Astrocyte (in vitro differentiated cells and primary cell): ENCODE data around the gene GSTCD. TPM values are rescaled to one million over a fixed set of nuclear protein-coding genes. Genes with fewer than 3 reads are reported as not detected.

Source experiments
- DNase-seq: peaks from one replicate; pipeline ENCODE4 v3.0.0-alpha.2; 2010; ENCODE audit warnings: low read depth
- FAIRE-seq: peaks from 2 replicates; lab custom pipeline; 2011; peaks lifted over from hg19 to GRCh38; lab: Jason Lieb, UNC
- H2AFZ ChIP-seq: 2 replicates; pipeline ENCODE4 v1.6.0; 2012; ENCODE audit warnings: low read depth, low read length, inconsistent platforms
- H3K27ac ChIP-seq: 2 replicates; pipeline ENCODE4 v1.5.1; 2011; ENCODE audit warnings: low read depth, low read length, inconsistent platforms
- H3K27me3 ChIP-seq: 2 replicates; pipeline ENCODE4 v1.6.0; 2011; ENCODE audit warnings: low read length, inconsistent platforms; ENCODE audit not compliant: insufficient read depth
- H3K36me3 ChIP-seq: 2 replicates; pipeline ENCODE4 v1.5.1; 2011; ENCODE audit warnings: low read length, inconsistent platforms; ENCODE audit not compliant: insufficient read depth
- H3K4me1 ChIP-seq: 2 replicates; pipeline ENCODE4 v1.5.1; 2011; ENCODE audit warnings: low read length, inconsistent platforms; ENCODE audit not compliant: insufficient read depth
- H3K4me2 ChIP-seq: 2 replicates; pipeline ENCODE4 v1.6.0; 2012; ENCODE audit warnings: low read length, inconsistent platforms
- H3K4me3 ChIP-seq: 2 replicates; pipeline ENCODE4 v1.5.1; 2011; ENCODE audit warnings: low read depth, mild to moderate bottlenecking, low read length, inconsistent platforms; ENCODE audit not compliant: insufficient read depth
- H3K79me2 ChIP-seq: 2 replicates; pipeline ENCODE4 v1.6.0; 2012; ENCODE audit warnings: mild to moderate bottlenecking, low read length, inconsistent platforms; ENCODE audit not compliant: insufficient read depth
- H3K9ac ChIP-seq: 2 replicates; pipeline ENCODE4 v1.6.0; 2012; ENCODE audit warnings: mild to moderate bottlenecking, low read length, inconsistent platforms
- H3K9me3 ChIP-seq: 2 replicates; pipeline ENCODE4 v1.5.1; 2012; ENCODE audit warnings: low read depth, mild to moderate bottlenecking, low read length, inconsistent platforms; ENCODE audit not compliant: insufficient read depth
- H4K20me1 ChIP-seq: 2 replicates; pipeline ENCODE4 v1.6.0; 2012; ENCODE audit warnings: low read length, inconsistent platforms; ENCODE audit not compliant: insufficient read depth
- H3K27ac Mint-ChIP-seq: one replicate; pipeline ENCODE4 v1.8.0; 2021; ENCODE audit warnings: mild to moderate bottlenecking, mixed read lengths; ENCODE audit not compliant: unreplicated experiment
- H3K27me3 Mint-ChIP-seq: one replicate; pipeline ENCODE4 v1.8.0; 2021; ENCODE audit warnings: low read depth, mixed read lengths; ENCODE audit not compliant: unreplicated experiment
- H3K36me3 Mint-ChIP-seq: one replicate; pipeline ENCODE4 v1.8.0; 2021; ENCODE audit warnings: low read depth, mixed read lengths; ENCODE audit not compliant: unreplicated experiment
- H3K4me1 Mint-ChIP-seq: one replicate; pipeline ENCODE4 v1.8.0; 2021; ENCODE audit warnings: low read depth, mixed read lengths; ENCODE audit not compliant: unreplicated experiment
- H3K4me3 Mint-ChIP-seq: one replicate; pipeline ENCODE4 v1.8.0; 2021; ENCODE audit warnings: mild to moderate bottlenecking, moderate library complexity, mixed read lengths; ENCODE audit not compliant: unreplicated experiment
- H3K9me3 Mint-ChIP-seq: one replicate; pipeline ENCODE4 v1.8.0; 2021; ENCODE audit warnings: mild to moderate bottlenecking, mixed read lengths; ENCODE audit not compliant: unreplicated experiment
- EZH2 ChIP-seq: IDR thresholded peaks from 2 replicates; pipeline ENCODE4 v1.6.1; 2012; ENCODE audit warnings: mild to moderate bottlenecking, low read length, inconsistent platforms; ENCODE audit not compliant: insufficient read depth
- total RNA-seq: library from RNA; stranded (reverse); gene quantifications from 2 replicates; pipeline ENCODE4 v1.2.1, GENCODE V29; 2021
- TF ChIP-seq, protein P1 (sequence below): IDR thresholded peaks from 2 replicates; pipeline ENCODE4 v1.5.1; 2011; ENCODE audit warnings: low read depth, mild to moderate bottlenecking, inconsistent platforms, low read length, moderate library complexity; ENCODE audit not compliant: insufficient read depth

The GSTCD gene
- total RNA-seq, 1 donor from 2014 or later, result 12.3 TPM

DNA sequence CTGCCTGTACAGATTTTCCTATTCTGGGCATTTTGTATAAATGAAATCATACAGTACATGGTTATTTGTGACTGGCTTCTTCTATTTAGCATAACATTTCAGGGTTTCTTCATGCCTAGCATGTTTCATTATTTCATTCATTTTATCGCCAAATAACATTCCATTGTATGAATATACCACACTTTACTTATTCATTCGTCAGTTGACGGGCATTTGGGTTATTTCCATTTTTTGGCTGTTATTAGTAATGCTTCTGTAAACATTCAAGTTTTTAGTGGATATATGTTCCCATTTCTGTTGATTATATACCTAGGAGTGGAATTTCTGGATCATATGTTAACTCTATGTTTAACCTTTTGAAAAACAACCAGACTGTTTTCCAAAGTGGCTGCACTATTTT lies 47.6 kb upstream of the GSTCD start:
- no peak overlapping the region for H3K9ac ChIP-seq
- no peaks in the 10 kb centered on the region for H3K27me3 ChIP-seq
- no peaks in the 10 kb centered on the region for H3K79me2 ChIP-seq
- no peaks in the 10 kb centered on the region for H3K4me1 Mint-ChIP-seq
- FAIRE-seq (no peak), DNase-seq (no peak)
- H3K9me3 ChIP-seq, result no peaks in the 10 kb centered on the region
- no peaks in the 10 kb centered on the region for H3K9me3 Mint-ChIP-seq
- H2AFZ ChIP-seq, result no peak overlapping the region
- TF ChIP-seq, protein P1, sequence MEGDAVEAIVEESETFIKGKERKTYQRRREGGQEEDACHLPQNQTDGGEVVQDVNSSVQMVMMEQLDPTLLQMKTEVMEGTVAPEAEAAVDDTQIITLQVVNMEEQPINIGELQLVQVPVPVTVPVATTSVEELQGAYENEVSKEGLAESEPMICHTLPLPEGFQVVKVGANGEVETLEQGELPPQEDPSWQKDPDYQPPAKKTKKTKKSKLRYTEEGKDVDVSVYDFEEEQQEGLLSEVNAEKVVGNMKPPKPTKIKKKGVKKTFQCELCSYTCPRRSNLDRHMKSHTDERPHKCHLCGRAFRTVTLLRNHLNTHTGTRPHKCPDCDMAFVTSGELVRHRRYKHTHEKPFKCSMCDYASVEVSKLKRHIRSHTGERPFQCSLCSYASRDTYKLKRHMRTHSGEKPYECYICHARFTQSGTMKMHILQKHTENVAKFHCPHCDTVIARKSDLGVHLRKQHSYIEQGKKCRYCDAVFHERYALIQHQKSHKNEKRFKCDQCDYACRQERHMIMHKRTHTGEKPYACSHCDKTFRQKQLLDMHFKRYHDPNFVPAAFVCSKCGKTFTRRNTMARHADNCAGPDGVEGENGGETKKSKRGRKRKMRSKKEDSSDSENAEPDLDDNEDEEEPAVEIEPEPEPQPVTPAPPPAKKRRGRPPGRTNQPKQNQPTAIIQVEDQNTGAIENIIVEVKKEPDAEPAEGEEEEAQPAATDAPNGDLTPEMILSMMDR, result no peak
- TF ChIP-seq EZH2, result no peak
- H3K4me3 Mint-ChIP-seq, result no peak overlapping the region
- no peaks in the 10 kb centered on the region for H3K4me1 ChIP-seq
- no peaks in the 10 kb centered on the region for H3K36me3 ChIP-seq
- H3K27ac ChIP-seq, result no peak overlapping the region
- no peak overlapping the region for H3K4me2 ChIP-seq
- H3K36me3 Mint-ChIP-seq, result no peaks in the 10 kb centered on the region
- H4K20me1 ChIP-seq, result no peaks in the 10 kb centered on the region
- H3K4me3 ChIP-seq, result no peak overlapping the region
- no peaks in the 10 kb centered on the region for H3K27me3 Mint-ChIP-seq
- no peak overlapping the region for H3K27ac Mint-ChIP-seq

DNA sequence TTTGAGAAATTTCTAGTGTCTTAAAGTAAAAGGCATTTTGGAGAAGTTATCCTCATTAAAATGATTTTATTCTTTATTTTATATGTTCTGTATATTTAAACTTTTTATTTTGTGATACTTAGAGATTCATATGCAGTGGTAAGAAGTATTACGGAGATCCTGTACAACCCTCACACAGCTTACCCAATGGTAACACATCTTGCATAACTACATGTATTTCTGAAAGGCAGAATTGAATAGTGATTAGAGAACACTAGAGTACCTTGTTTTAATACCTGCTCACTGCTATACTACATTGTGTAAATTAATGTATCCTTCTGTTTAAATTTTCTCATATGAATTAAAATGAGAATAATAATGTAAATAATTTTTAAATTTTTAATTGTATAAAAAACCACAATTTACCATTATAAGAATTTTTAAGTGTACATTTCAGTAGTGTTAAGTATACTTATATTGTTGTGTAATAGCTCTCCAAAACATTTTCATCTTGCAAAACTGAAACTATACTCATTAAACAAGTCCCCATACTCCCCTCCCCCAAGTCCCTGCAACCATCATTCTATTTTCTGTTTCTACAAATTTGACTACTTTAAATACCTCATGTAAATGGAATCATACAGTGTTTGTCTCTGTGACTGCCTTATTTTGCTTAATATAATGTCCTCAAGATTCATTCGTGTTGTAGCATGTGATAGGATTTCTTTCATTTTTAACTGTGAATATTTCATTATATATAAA lies 45.5 kb upstream of the GSTCD start:
- Histone ChIP-seq H2AFZ (no peak overlapping the region), H3K4me3 (no peak overlapping the region), H3K9me3 (no peaks in the 10 kb centered on the region), H3K9ac (no peak overlapping the region), H4K20me1 (no peaks in the 10 kb centered on the region), H3K27ac (no peak overlapping the region), H3K4me1 (no peaks in the 10 kb centered on the region), H3K27me3 (no peaks in the 10 kb centered on the region), H3K4me2 (no peak overlapping the region), H3K36me3 (no peaks in the 10 kb centered on the region), H3K79me2 (no peaks in the 10 kb centered on the region)
- Mint-ChIP-seq H3K27me3 (no peaks in the 10 kb centered on the region), H3K9me3 (no peaks in the 10 kb centered on the region), H3K4me1 (no peaks in the 10 kb centered on the region), H3K4me3 (no peak overlapping the region), H3K36me3 (no peaks in the 10 kb centered on the region), H3K27ac (no peak overlapping the region)
- no peak for TF ChIP-seq EZH2
- TF ChIP-seq, protein P1, result no peak
- no peak for FAIRE-seq
- DNase-seq, result no peak

DNA sequence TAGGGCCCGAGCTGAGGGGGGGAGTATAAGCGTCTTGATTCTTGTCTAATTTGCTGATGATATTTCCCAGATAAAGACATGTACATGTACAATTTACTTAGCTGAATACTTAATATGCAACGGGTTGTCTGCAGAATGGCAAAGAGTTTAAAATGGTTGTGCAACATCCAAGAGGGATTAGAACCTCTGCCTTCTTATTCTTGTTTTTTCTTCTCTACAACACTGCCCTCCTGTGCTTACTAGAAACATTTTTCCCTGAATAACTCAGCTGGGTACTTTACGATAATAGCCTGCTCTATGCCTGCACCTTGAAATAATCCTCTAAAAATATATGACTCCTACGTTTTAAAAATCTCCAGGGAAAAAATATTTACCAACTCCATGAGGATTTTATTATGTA lies 41.9 kb upstream of the GSTCD start:
- no peaks in the 10 kb centered on the region for H3K27me3 Mint-ChIP-seq
- Histone ChIP-seq H3K27me3 (no peaks in the 10 kb centered on the region), H2AFZ (no peak overlapping the region), H3K9ac (no peak overlapping the region), H3K4me2 (no peak overlapping the region), H3K27ac (no peak overlapping the region), H3K36me3 (no peaks in the 10 kb centered on the region), H4K20me1 (no peaks in the 10 kb centered on the region), H3K4me3 (no peak overlapping the region), H3K4me1 (no peaks in the 10 kb centered on the region), H3K79me2 (no peaks in the 10 kb centered on the region), H3K9me3 (no peaks in the 10 kb centered on the region)
- no peak overlapping the region for H3K27ac Mint-ChIP-seq
- TF ChIP-seq, protein P1, result no peak
- no peak for TF ChIP-seq EZH2
- DNase-seq (peak; percentile 8), FAIRE-seq (no peak)
- no peak overlapping the region for H3K4me3 Mint-ChIP-seq
- no peaks in the 10 kb centered on the region for H3K4me1 Mint-ChIP-seq
- no peaks in the 10 kb centered on the region for H3K36me3 Mint-ChIP-seq
- H3K9me3 Mint-ChIP-seq, result no peaks in the 10 kb centered on the region
